HCT116 (cell line): ENCODE results near the gene AFAP1. TPM values are rescaled to one million over a fixed set of nuclear protein-coding genes. Genes with fewer than 3 reads are reported as not detected.

Experiments
- ATAC-seq: fragments of 200-7000 bp; cut with Tn5 transposase; 2 replicates; pipeline ENCODE4 v1.9.1; 2020; ENCODE audit warnings: mild to moderate bottlenecking, moderate library complexity
- BruUV-seq: library from RNA; stranded (reverse); fragments of 400-500 nt; replicated peaks from 2 replicates; lab custom pipeline; 2021; lab: Mats Ljungman, UMichigan
- CTCF ChIA-PET: fragments of 300-600 bp; sonication (Branson Sonifier 250); formaldehyde crosslinking; loops from one replicate; lab custom pipeline; 2021; ENCODE audit warnings: antibody characterized with exemption; lab: Charles Lee
- POLR2A ChIA-PET: fragments of 300-600, 350-600 bp; sonication (Branson Sonifier 250); formaldehyde crosslinking; loops from one replicate; lab custom pipeline; 2021; ENCODE audit warnings: antibody characterized with exemption; lab: Charles Lee
- RAD21 ChIA-PET, 2 experiments: fragments of 300-600 bp; sonication (Branson Sonifier 250); formaldehyde crosslinking; loops; one replicate each; lab custom pipeline; 2023; ENCODE audit warnings: low total read pairs in 2 of 2; ENCODE audit not compliant: uncharacterized antibody in 2 of 2, unreplicated experiment in 2 of 2, low non-redundant PET in 1 of 2; lab: Charles Lee
- DNase-seq: peaks from one replicate; pipeline ENCODE4 v3.0.0-alpha.2; 2010; ENCODE audit warnings: low read depth, low spot score
- H2AFZ ChIP-seq: fragments of 200-600 bp; shearing (Covaris generic), sonication (generic); 2 replicates; pipeline ENCODE4 v1.6.1; 2017; ENCODE audit warnings: low read depth, mixed run types, mixed read lengths, antibody characterized with exemption, low read length; ENCODE audit not compliant: poor library complexity, severe bottlenecking
- H3K27ac ChIP-seq: 2 replicates; pipeline ENCODE4 v1.5.1; 2012; ENCODE audit warnings: low read depth, low read length
- H3K27me3 ChIP-seq: fragments of 200-600 bp; sonication (generic); 2 replicates; pipeline ENCODE4 v1.6.1; 2016; ENCODE audit warnings: mixed run types, low read length, mixed read lengths; ENCODE audit not compliant: insufficient read depth
- H3K36me3 ChIP-seq, 2 experiments: fragments of 200-500 bp in 1 of 2; fragments of 200-600 bp in 1 of 2; sonication (Bioruptor generic) in 1 of 2; sonication (generic) in 1 of 2; 2 replicates each; pipeline versions ENCODE4 v1.5.1 to v1.6.1; 2014 to 2016; ENCODE audit warnings: low read length in 2 of 2, inconsistent platforms in 1 of 2, mixed read lengths in 1 of 2, mixed run types in 1 of 2; ENCODE audit not compliant: insufficient read depth in 2 of 2, control insufficient read depth in 1 of 2
- H3K4me1 ChIP-seq, 2 experiments: fragments of 200-600 bp in 1 of 2; sonication (generic) in 1 of 2; 2 replicates each; pipeline versions ENCODE4 v1.5.1 to v1.6.1; 2012 to 2017; ENCODE audit warnings: low read length in 2 of 2, inconsistent platforms in 1 of 2, mild to moderate bottlenecking in 1 of 2, mixed read lengths in 1 of 2, mixed run types in 1 of 2, moderate library complexity in 1 of 2; ENCODE audit not compliant: insufficient read depth in 2 of 2, control insufficient read depth in 1 of 2
- H3K4me2 ChIP-seq: fragments of 200-600 bp; sonication (generic); 2 replicates; pipeline ENCODE4 v1.6.1; 2017; ENCODE audit warnings: mixed run types, low read length, mixed read lengths
- H3K4me3 ChIP-seq, 2 experiments: fragments of 200-600 bp in 1 of 2; sonication (generic) in 1 of 2; replicated peaks in 1 of 2; 2 replicates each; pipeline ENCODE4 v1.5.1; 2011 to 2016; ENCODE audit warnings: low read length in 2 of 2, control low read depth in 1 of 2, low read depth in 1 of 2, mild to moderate bottlenecking in 1 of 2, mixed read lengths in 1 of 2, mixed run types in 1 of 2
- H3K79me2 ChIP-seq: fragments of 200-600 bp; sonication (generic); 2 replicates; pipeline ENCODE4 v1.6.1; 2017; ENCODE audit warnings: mild to moderate bottlenecking, mixed run types, low read length, moderate library complexity, mixed read lengths; ENCODE audit not compliant: insufficient read depth
- H3K9ac ChIP-seq: fragments of 200-600 bp; sonication (generic); 2 replicates; pipeline ENCODE4 v1.6.1; 2016; ENCODE audit warnings: low read length, mixed read lengths
- H3K9me2 ChIP-seq: fragments of 200-600 bp; sonication (generic), shearing (Covaris generic); 2 replicates; pipeline ENCODE4 v1.6.1; 2017; ENCODE audit warnings: mixed run types, mild to moderate bottlenecking, moderate library complexity; ENCODE audit not compliant: insufficient read depth
- H3K9me3 ChIP-seq, 2 experiments: fragments of 200-500 bp in 1 of 2; fragments of 200-600 bp in 1 of 2; sonication (Bioruptor generic) in 1 of 2; sonication (generic) in 1 of 2; 2 replicates each; pipeline ENCODE4 v1.6.1; 2014 to 2017; ENCODE audit warnings: low read length in 2 of 2, mixed read lengths in 2 of 2, inconsistent platforms in 1 of 2, low read depth in 1 of 2, mild to moderate bottlenecking in 1 of 2, mixed run types in 1 of 2, moderate library complexity in 1 of 2; ENCODE audit not compliant: control insufficient read depth in 1 of 2, insufficient read depth in 1 of 2
- H4K20me1 ChIP-seq: fragments of 200-600 bp; sonication (generic), shearing (Covaris generic); 2 replicates; pipeline ENCODE4 v1.6.1; 2017; ENCODE audit warnings: mixed run types, mild to moderate bottlenecking, moderate library complexity; ENCODE audit not compliant: insufficient read depth
- TCF7L2 ChIP-seq: IDR thresholded peaks from 2 replicates; pipeline ENCODE4 v1.7.0; 2011; ENCODE audit warnings: borderline replicate concordance, inconsistent platforms; ENCODE audit not compliant: insufficient read depth, insufficient read length; ENCODE audit errors: extremely low read depth
- YY1 ChIP-seq: IDR thresholded peaks from 2 replicates; pipeline ENCODE4 v1.6.1; 2011; ENCODE audit warnings: low read length, low read depth, moderate library complexity, mild to moderate bottlenecking; ENCODE audit not compliant: insufficient replicate concordance; ENCODE audit errors: extremely low read depth
- ZNF274 ChIP-seq: fragments of 200-500 bp; sonication (Bioruptor generic); IDR thresholded peaks from 2 replicates; pipeline ENCODE4 v1.6.1; 2014; ENCODE audit warnings: mild to moderate bottlenecking, low read depth, low read length, inconsistent platforms
- intact Hi-C: fragments of 100-400 bp; cut with micrococcal nuclease; formaldehyde crosslinking; loops from 2 replicates; pipeline ENCODE4 v1.10.0; 2022
- total RNA-seq: library from RNA; stranded (reverse); gene quantifications from one replicate; pipeline ENCODE4 v1.2.1, GENCODE V29; 2021; ENCODE audit not compliant: unreplicated experiment
- TF ChIP-seq, protein P1 (sequence below), 3 experiments: fragments of 200-600 bp in 1 of 3; sonication (generic) in 1 of 3; IDR thresholded peaks in 2 of 3; conservative IDR thresholded peaks in 1 of 3; 2 replicates each; pipeline ENCODE4 v1.5.1; 2012 to 2017; ENCODE audit warnings: low read depth in 2 of 3, low read length in 2 of 3, antibody characterized with exemption in 1 of 3, borderline replicate concordance in 1 of 3, control low read depth in 1 of 3, mild to moderate bottlenecking in 1 of 3, mixed read lengths in 1 of 3, mixed run types in 1 of 3, moderate library complexity in 1 of 3; ENCODE audit not compliant: insufficient read depth in 1 of 3

The AFAP1 gene
- total RNA-seq, 1 experiment from 2014 or later, result 19.4 TPM

DNA sequence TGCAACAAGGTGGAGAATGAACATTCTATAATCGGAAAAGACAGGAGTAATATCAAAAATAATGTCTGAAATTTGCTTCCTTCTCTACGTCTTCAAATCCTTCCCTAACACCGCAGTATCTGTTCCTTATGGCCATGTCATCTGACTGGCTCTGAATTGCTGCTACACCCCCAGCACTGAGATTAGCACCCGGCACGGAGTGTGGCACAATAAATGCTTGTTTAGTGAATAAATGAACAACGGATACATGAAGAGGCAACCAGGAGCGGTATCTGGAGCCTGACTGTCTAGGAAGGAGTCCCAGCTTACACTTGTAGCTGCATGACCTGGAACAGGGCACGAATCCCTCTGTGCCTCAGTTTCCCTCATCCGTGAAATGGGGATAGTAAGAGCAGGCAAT is 164.3 kb downstream of the AFAP1 start:
- ChIA-PET CTCF (no interaction called here), POLR2A (no interaction called here), RAD21 (no interaction called here)
- H3K9me2 ChIP-seq, result no peaks in the 10 kb centered on the region
- intact Hi-C loops, result no loop called here
- H4K20me1 ChIP-seq, result no peaks in the 10 kb centered on the region
- ATAC-seq, result no peak
- DNase-seq, result no peak
- no peak overlapping the region for H3K9ac ChIP-seq
- peaks cover 2 to 8% of the 10 kb centered on the region in 2 experiments; a peak in 2 of 4 replicates for H3K36me3 ChIP-seq
- H3K9me3 ChIP-seq, result no peaks in the 10 kb centered on the region
- no peak overlapping the region for H3K4me3 ChIP-seq
- no peak overlapping the region for H3K27ac ChIP-seq
- no peaks in the 10 kb centered on the region for H3K4me1 ChIP-seq
- H3K4me2 ChIP-seq, result no peak overlapping the region
- H2AFZ ChIP-seq, result no peak overlapping the region
- no peaks in the 10 kb centered on the region for H3K27me3 ChIP-seq
- BruUV-seq, result no TSS peak
- no peaks in the 10 kb centered on the region for H3K79me2 ChIP-seq
- TF ChIP-seq TCF7L2, result no peak
- TF ChIP-seq, protein P1, sequence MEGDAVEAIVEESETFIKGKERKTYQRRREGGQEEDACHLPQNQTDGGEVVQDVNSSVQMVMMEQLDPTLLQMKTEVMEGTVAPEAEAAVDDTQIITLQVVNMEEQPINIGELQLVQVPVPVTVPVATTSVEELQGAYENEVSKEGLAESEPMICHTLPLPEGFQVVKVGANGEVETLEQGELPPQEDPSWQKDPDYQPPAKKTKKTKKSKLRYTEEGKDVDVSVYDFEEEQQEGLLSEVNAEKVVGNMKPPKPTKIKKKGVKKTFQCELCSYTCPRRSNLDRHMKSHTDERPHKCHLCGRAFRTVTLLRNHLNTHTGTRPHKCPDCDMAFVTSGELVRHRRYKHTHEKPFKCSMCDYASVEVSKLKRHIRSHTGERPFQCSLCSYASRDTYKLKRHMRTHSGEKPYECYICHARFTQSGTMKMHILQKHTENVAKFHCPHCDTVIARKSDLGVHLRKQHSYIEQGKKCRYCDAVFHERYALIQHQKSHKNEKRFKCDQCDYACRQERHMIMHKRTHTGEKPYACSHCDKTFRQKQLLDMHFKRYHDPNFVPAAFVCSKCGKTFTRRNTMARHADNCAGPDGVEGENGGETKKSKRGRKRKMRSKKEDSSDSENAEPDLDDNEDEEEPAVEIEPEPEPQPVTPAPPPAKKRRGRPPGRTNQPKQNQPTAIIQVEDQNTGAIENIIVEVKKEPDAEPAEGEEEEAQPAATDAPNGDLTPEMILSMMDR (IDR thresholded peaks at IDR 0.05 in 2 of 3, conservative IDR thresholded peaks at IDR 0.05 in 1 of 3; ENCODE audit: borderline replicate concordance in 1 of 3, insufficient read depth in 1 of 3, low read depth in 2 of 3, low read length in 2 of 3), result no peak
- no peak for TF ChIP-seq YY1
- no peak for TF ChIP-seq ZNF274
